Ishikawa (cell line): ENCODE measurements around the gene RAB8A.

ENCODE experiments used
- CEBPB ChIP-seq: IDR thresholded peaks from 2 replicates; pipeline ENCODE4 v1.6.1; 2012
- CREB1 ChIP-seq: IDR thresholded peaks from 2 replicates; pipeline ENCODE4 v1.6.1; 2012; ENCODE audit warnings: low read depth
- EGR1 ChIP-seq: IDR thresholded peaks from 2 replicates; pipeline ENCODE4 v1.6.1; 2012
- EP300 ChIP-seq: IDR thresholded peaks from 2 replicates; pipeline ENCODE4 v1.6.1; 2012; ENCODE audit warnings: borderline replicate concordance
- FOXM1 ChIP-seq: IDR thresholded peaks from 2 replicates; pipeline ENCODE4 v1.6.1; 2012; ENCODE audit warnings: low read depth, borderline replicate concordance
- MAX ChIP-seq: IDR thresholded peaks from 2 replicates; pipeline ENCODE4 v1.6.1; 2012
- NFIC ChIP-seq: IDR thresholded peaks from 2 replicates; pipeline ENCODE4 v1.6.1; 2012
- RAD21 ChIP-seq: IDR thresholded peaks from 2 replicates; pipeline ENCODE4 v1.6.1; 2012; ENCODE audit warnings: low read depth
- REST ChIP-seq: IDR thresholded peaks from 2 replicates; pipeline ENCODE4 v1.6.1; 2012; ENCODE audit warnings: low read depth, mild to moderate bottlenecking
- TAF1 ChIP-seq: IDR thresholded peaks from 2 replicates; pipeline ENCODE4 v1.6.1; 2012; ENCODE audit warnings: low read depth, mild to moderate bottlenecking
- TCF12 ChIP-seq: IDR thresholded peaks from 2 replicates; pipeline ENCODE4 v1.6.1; 2012; ENCODE audit warnings: low read depth
- TEAD4 ChIP-seq: IDR thresholded peaks from 2 replicates; pipeline ENCODE4 v1.6.1; 2012
- USF1 ChIP-seq: IDR thresholded peaks from 2 replicates; pipeline ENCODE4 v1.6.1; 2012
- YY1 ChIP-seq: IDR thresholded peaks from 2 replicates; pipeline ENCODE4 v1.6.1; 2012; ENCODE audit warnings: low read depth
- ZBTB7A ChIP-seq: IDR thresholded peaks from 2 replicates; pipeline ENCODE4 v1.6.1; 2012; ENCODE audit warnings: low read depth

The RAB8A gene

GRCh38 chr19:16112778-16113177 lies 1.1 kb downstream of the RAB8A start:
- TF ChIP-seq MAX (no peak), EP300 (no peak), CREB1 (no peak), CEBPB (no peak), NFIC (no peak), FOXM1 (no peak)

GRCh38 chr19:16113727-16114126 lies 2.0 kb downstream of the RAB8A start:
- TF ChIP-seq EGR1 (no peak), CEBPB (no peak), EP300 (no peak), TCF12 (no peak), FOXM1 (no peak), ZBTB7A (no peak), MAX (no peak), REST (no peak), CREB1 (no peak)

- TF ChIP-seq ZBTB7A (no peak), EGR1 (no peak), NFIC (no peak), FOXM1 (no peak), CEBPB (no peak), TCF12 (no peak), RAD21 (no peak), TEAD4 (no peak), USF1 (no peak), YY1 (no peak), EP300 (no peak), MAX (no peak), REST (no peak), TAF1 (no peak), CREB1 (no peak)
Observed at GRCh38 chr19:16115301-16116039, 3.8 kb downstream of the RAB8A start.

- TF ChIP-seq EGR1 (no peak), ZBTB7A (no peak), CREB1 (no peak), TAF1 (no peak), EP300 (no peak), RAD21 (no peak), CEBPB (no peak), NFIC (no peak), USF1 (no peak), TCF12 (no peak), YY1 (no peak), REST (no peak), MAX (no peak), TEAD4 (no peak), FOXM1 (no peak)
Observed at GRCh38 chr19:16116067-16116466, 4.4 kb downstream of the RAB8A start.
